ENCODE results near the gene ANKRD34A. TPM values are rescaled to one million over a fixed set of nuclear protein-coding genes. Genes with fewer than 3 reads are reported as not detected.

ANKRD34A gene
- total and polyA plus RNA-seq, 2 of the 13 experiments (the other 11 are each of a cell fraction or from before 2014, with no cell fraction given) = 0.05 to 0.07 TPM

- TF ChIP-seq STAT6 (CRISPR knock-in tag; IDR thresholded peaks at IDR 0.05; ENCODE audit: borderline replicate concordance) (no peak), SNRNP70 (IDR thresholded peaks at IDR 0.05; ENCODE audit: low read depth, low read length) (no peak), ZNF772 (CRISPR knock-in tag; IDR thresholded peaks at IDR 0.05) (no peak), NFATC3 (CRISPR knock-in tag; IDR thresholded peaks at IDR 0.05) (no peak), ZKSCAN1 (IDR thresholded peaks at IDR 0.05; ENCODE audit: low read length) (no peak), IKZF1 (IDR thresholded peaks at IDR 0.05) (no peak), RFX3 (CRISPR knock-in tag; IDR thresholded peaks at IDR 0.05) (no peak), CEBPG (CRISPR knock-in tag; IDR thresholded peaks at IDR 0.05) (no peak), ZNF616 (CRISPR knock-in tag; IDR thresholded peaks at IDR 0.05; ENCODE audit: low read depth) (no peak), ZNF574 (CRISPR knock-in tag; IDR thresholded peaks at IDR 0.05) (peak; percentile 54), HHEX (CRISPR knock-in tag; IDR thresholded peaks at IDR 0.05) (no peak), ZNF850 (CRISPR knock-in tag; conservative IDR thresholded peaks at IDR 0.05) (no peak), NFIC (IDR thresholded peaks at IDR 0.05; ENCODE audit: low read length) (no peak), ZNF547 (CRISPR knock-in tag; IDR thresholded peaks at IDR 0.05) (no peak; the same call in 1 of the 2 replicates), IRF1 (CRISPR knock-in tag; IDR thresholded peaks at IDR 0.05; ENCODE audit: low read depth) (no peak), ZNF746 (CRISPR knock-in tag; IDR thresholded peaks at IDR 0.05) (peak; percentile 88), KLF11 (CRISPR knock-in tag; IDR thresholded peaks at IDR 0.05) (0 out of 2 replicates have a peak, but pooled peaks have one; percentile 49), ZBTB42 (CRISPR knock-in tag; IDR thresholded peaks at IDR 0.05) (no peak), ZMAT5 (CRISPR knock-in tag; IDR thresholded peaks at IDR 0.05; ENCODE audit: borderline replicate concordance, low read depth) (no peak), GPN1 (CRISPR knock-in tag; IDR thresholded peaks at IDR 0.05; ENCODE audit: borderline replicate concordance) (no peak), PAWR (CRISPR knock-in tag; IDR thresholded peaks at IDR 0.05; ENCODE audit: borderline replicate concordance) (no peak)
- TF ChIP-seq, protein P1, sequence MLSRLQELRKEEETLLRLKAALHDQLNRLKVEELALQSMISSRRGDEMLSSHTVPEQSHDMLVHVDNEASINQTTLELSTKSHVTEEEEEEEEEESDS (CRISPR knock-in tag; IDR thresholded peaks at IDR 0.05; ENCODE audit: borderline replicate concordance) = 0 out of 2 replicates have a peak, but pooled peaks have one; percentile 33
- TF ChIP-seq, protein P2, sequence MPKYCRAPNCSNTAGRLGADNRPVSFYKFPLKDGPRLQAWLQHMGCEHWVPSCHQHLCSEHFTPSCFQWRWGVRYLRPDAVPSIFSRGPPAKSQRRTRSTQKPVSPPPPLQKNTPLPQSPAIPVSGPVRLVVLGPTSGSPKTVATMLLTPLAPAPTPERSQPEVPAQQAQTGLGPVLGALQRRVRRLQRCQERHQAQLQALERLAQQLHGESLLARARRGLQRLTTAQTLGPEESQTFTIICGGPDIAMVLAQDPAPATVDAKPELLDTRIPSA (CRISPR knock-in tag; IDR thresholded peaks at IDR 0.05; ENCODE audit: borderline replicate concordance) = no peak
These were observed at the start of gene ANKRD34A, which contains the start of gene POLR3GL (continued) for GRCh38 chr1:145964328-145965118.
